ENCODE results near the gene HCFC2. TPM values are rescaled to one million over a fixed set of nuclear protein-coding genes. Genes with fewer than 3 reads are reported as not detected.

Gene HCFC2
- total and polyA plus RNA-seq, 2 of the 8 experiments (the other 6 are each of a cell fraction or from before 2014, with no cell fraction given) = 0.62 to 1.8 TPM

GRCh38 chr12:104073699-104074098 is 9.4 kb downstream of the HCFC2 start:
- H4K5ac ChIP-seq (ENCODE audit: insufficient read length, low read depth, low read length) = no peak overlapping the region
- no peak overlapping the region for H4K91ac ChIP-seq (replicated peaks; ENCODE audit: insufficient read length, low read length)
- no peak overlapping the region for H3K4ac ChIP-seq (replicated peaks; ENCODE audit: insufficient read length, low read depth, low read length)
- no peaks in the 10 kb centered on the region for H3K79me2 ChIP-seq (ENCODE audit: control insufficient read depth in 1 of 2, insufficient read depth in 2 of 2, low read length in 2 of 2)
- H2BK12ac ChIP-seq (ENCODE audit: low read depth, low read length) = no peak overlapping the region
- no peak for FAIRE-seq
- H3K14ac ChIP-seq (ENCODE audit: insufficient read length) = no peak overlapping the region
- H2BK15ac ChIP-seq (ENCODE audit: low read length) = no peak overlapping the region
- no peak overlapping the region for H3K56ac ChIP-seq (replicated peaks; ENCODE audit: insufficient read length, low read depth, low read length)
- DNase-seq (ENCODE audit: low read depth in 1 of 2, low spot score in 2 of 2) = no peak
- no peaks in the 10 kb centered on the region for H3K36me3 ChIP-seq (ENCODE audit: control insufficient read depth in 2 of 4, insufficient read depth in 4 of 4, low read length in 3 of 4)
- no peaks in the 10 kb centered on the region for H3K27me3 ChIP-seq (replicated peaks in 1 of 4; ENCODE audit: control insufficient read depth in 3 of 4, extremely low read depth in 1 of 4, insufficient read depth in 3 of 4, low read length in 3 of 4)
- no peak overlapping the region for H4K8ac ChIP-seq (ENCODE audit: extremely low read depth, insufficient read depth, low read length)
- no peak overlapping the region for H2BK5ac ChIP-seq (ENCODE audit: low read depth, low read length)
- H3K18ac ChIP-seq (ENCODE audit: extremely low read depth, low read length) = no peak overlapping the region
- 93% methylated on average over 1 of the region's 1 CpG; no CpG with 5 or more reads in 1 of the 2 experiments for WGBS, 2 experiments (ENCODE audit: extremely low coverage in 1 of 2, insufficient coverage in 1 of 2, insufficient read length in 1 of 2, insufficient replicate concordance in 2 of 2, low coverage in 1 of 2, low lambda C conversion rate in 2 of 2, missing lambda C conversion rate in 1 of 2)
- H3K4me3 ChIP-seq (ENCODE audit: extremely low read depth in 1 of 4, insufficient read depth in 2 of 4, low read depth in 3 of 4, low read length in 4 of 4) = no peak overlapping the region
- no peaks in the 10 kb centered on the region for H3K79me1 ChIP-seq (ENCODE audit: low read depth, low read length)
- no peaks in the 10 kb centered on the region for H4K20me1 ChIP-seq (replicated peaks in 1 of 2; ENCODE audit: control insufficient read depth in 1 of 2, insufficient read depth in 2 of 2, low read length in 2 of 2)
- no peak overlapping the region for H2AFZ ChIP-seq (ENCODE audit: low read length)
- H3K4me1 ChIP-seq (replicated peaks in 1 of 4; ENCODE audit: control insufficient read depth in 3 of 4, insufficient read depth in 4 of 4, low read length in 3 of 4) = no peaks in the 10 kb centered on the region
- H2BK20ac ChIP-seq (ENCODE audit: low read length) = no peak overlapping the region
- H2AK5ac ChIP-seq (ENCODE audit: low read depth, low read length) = no peak overlapping the region
- no peak overlapping the region for H3K27ac ChIP-seq (ENCODE audit: low read depth, low read length)
- H3K9ac ChIP-seq (replicated peaks in 1 of 4; ENCODE audit: extremely low read depth in 1 of 4, low read depth in 3 of 4, low read length in 3 of 4) = no peak overlapping the region
- H3K9me3 ChIP-seq (ENCODE audit: insufficient read depth in 2 of 2, low read depth in 1 of 2, low read length in 1 of 2) = no peaks in the 10 kb centered on the region
- CTCF ChIA-PET (ENCODE audit: partially characterized antibody) = interaction anchor here (1.6 kb wide), 2 partner anchors 15 to 35 kb away, joined by 5 to 6 read pairs; no protein-coding TSS in a partner anchor
- no peak overlapping the region for H3K4me2 ChIP-seq (ENCODE audit: insufficient read depth in 1 of 2, low read depth in 2 of 2, low read length in 2 of 2)
- no peak overlapping the region for H3K23ac ChIP-seq (ENCODE audit: insufficient read length)
- POLR2A ChIA-PET (ENCODE audit: partially characterized antibody) = no interaction called here
- H3K23me2 ChIP-seq (ENCODE audit: low read depth, low read length) = no peaks in the 10 kb centered on the region
- no peak overlapping the region for H2BK120ac ChIP-seq (replicated peaks; ENCODE audit: low read depth, low read length)
- TF ChIP-seq EP300 (IDR thresholded peaks at IDR 0.05; ENCODE audit: borderline replicate concordance in 1 of 2, low read depth in 2 of 2, low read length in 2 of 2) (no peak), NRF1 (IDR thresholded peaks at IDR 0.05; ENCODE audit: low read depth, low read length) (no peak), CHD1 (IDR thresholded peaks at IDR 0.05; ENCODE audit: low read depth, low read length) (no peak), PHF8 (conservative IDR thresholded peaks at IDR 0.05; ENCODE audit: low read depth, low read length) (no peak), CEBPB (IDR thresholded peaks at IDR 0.05; ENCODE audit: low read depth, low read length) (no peak), BRCA1 (IDR thresholded peaks at IDR 0.05; ENCODE audit: low read depth, low read length) (no peak), JUND (IDR thresholded peaks at IDR 0.05; ENCODE audit: low read length) (no peak), SP1 (IDR thresholded peaks at IDR 0.05; ENCODE audit: low read depth, low read length) (no peak), CTCF (IDR thresholded peaks at IDR 0.05; ENCODE audit: control extremely low read depth in 1 of 3, insufficient read depth in 1 of 3, low read depth in 1 of 3, low read length in 3 of 3) (no peak), RXRA (IDR thresholded peaks at IDR 0.05; ENCODE audit: insufficient read depth, low read depth, low read length) (no peak), HDAC2 (IDR thresholded peaks at IDR 0.05; ENCODE audit: borderline replicate concordance in 1 of 2, low read depth in 2 of 2, low read length in 2 of 2) (no peak)

Data from H1 (cell line).